Suppressor macrophage treated with lipopolysaccharide for 4 hours (primary cell): ENCODE measurements around the gene BRF1.

Experiments used
- DNase-seq: peaks from one replicate; pipeline ENCODE4 v3.0.0-alpha.2; 2020

The BRF1 gene

DNA sequence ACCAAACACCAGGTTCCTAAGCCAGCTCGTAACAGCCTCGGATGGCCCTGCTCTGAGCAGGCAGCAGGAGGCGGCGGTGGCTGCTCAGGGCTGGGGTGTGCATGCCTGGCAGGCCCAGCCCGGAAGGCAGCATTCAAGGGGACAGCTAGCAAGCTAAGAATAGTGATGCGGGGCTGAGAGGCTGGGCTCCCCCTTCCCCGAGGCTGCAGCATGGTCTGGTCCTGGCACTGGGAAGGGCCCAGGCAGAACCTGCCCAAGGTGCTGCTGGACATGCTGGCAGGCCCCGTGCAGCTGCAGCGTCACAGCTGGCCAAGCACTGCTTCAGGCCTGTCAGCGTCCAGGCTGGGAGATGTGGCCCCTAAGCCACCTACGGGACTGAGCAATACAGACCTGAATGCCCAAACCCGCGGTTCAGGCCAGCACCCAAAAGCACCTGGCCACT, 93.3 kb downstream of the BRF1 start:
- DNase-seq: no peak

DNA sequence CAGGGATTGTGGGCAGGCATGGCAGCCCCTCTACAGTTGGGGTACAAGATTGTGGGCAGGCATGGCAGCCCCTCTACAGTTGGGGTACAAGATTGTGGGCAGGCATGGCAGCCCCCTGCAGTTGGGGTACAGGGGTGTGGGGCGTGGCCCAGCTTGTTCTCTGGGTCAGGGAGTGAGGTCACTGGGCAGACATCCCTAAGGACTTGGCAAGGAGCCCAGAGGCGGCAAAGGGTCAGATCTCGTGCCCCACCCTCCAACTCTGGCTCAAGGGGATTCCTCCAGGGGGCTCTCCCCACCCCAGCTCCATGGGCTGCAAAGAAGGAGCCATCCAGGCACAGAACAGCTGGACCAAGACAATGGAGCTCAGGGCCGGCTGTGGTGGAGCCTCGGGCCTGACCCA, 93.9 kb downstream of the BRF1 start:
- no peak for DNase-seq

DNA sequence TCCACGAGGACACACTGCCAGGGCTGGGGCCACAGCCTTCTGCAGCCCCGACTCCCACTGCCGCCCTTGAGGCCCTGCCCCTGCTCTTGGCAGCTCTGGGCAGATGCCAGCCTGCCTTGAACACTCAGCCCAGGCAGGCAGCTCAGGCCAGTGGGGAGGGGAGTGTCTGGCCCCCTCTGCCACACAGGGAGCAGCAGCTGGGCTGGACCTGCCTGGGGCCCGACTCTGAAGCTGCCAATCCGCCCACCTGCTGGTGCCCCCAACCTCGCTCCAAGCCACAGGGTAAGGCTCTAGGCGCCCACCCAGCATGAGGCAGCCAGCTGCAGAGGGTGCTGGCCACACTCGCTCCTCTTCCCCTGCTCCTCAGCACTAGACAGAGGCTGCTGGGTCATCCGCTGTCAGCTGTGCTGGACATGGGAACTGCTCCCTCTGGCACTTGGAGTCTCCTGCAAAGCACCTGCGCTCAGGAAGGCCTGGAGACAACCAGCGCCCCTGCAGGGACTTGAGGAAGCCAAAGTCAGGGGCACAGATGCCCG, 95.1 kb downstream of the BRF1 start:
- no peak for DNase-seq

DNA sequence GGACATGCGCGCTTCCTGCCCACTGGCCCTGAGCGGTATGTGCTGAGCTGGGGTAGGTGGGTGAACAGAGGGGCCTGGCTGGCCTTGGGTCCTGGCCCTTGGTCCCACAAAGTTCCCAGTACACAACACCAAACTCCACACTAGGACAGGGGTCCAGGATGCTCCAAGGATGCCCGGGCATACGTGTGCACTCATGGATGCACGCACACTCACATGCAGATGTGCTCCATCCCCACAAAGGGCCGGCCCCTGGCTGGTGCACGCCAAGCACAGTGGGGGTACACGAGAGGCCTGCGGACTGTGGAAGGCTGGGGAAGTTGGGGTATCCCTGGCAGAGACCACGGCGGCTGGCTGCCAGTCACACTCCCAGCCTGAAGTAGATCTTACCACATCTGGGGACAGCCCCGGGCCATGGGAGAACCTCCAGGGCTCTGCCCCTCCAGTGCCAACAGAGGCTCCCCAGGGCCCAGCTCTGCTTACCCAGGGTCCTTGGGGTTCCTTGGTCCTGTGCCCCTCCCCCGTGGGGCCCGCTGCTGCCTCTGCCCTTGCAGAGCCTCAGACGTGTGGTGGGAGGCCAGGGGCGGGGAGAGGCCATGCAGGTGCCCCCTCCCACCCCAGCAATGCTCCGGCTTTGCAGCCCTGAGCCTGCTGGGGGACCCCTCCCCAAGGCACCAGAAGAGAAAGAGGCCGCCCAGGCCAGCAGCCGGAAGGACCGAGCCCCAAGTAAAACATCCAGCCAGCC, 95.7 kb downstream of the BRF1 start:
- no peak for DNase-seq

DNA sequence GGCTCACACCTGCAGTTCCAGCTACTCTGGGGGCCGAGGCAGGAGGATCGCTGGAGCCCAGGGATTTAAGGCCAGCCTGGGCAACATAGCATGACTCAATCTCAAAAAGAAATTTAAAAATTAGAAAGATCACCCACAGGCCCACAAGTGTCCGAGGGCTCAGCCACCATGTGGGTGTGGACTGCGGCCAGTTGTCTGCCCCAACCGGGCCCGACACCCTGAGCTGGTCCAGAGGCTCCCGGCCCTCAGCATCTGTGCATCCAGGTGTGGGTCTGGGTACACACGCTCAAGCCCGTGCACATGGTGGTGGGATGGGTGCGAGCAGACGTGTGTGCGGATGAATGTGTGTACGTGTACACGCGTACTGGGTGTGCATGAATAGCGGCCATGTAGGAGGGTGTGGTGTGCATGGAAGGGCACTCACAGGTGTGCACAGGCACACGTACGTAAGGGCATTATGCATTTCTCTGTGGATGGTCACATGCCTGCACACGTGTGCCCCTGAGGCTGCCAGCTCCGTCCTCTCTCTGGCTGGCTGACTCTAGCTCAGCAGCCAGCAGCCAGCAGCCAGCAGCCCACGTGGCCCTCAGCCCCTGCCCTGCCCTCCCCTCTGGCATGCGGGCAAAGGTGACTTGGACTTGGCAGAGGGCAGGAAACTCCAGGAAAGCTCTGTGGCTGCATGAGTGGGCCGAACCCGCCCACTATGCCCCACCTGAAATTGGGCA, 96.4 kb downstream of the BRF1 start:
- no peak for DNase-seq

DNA sequence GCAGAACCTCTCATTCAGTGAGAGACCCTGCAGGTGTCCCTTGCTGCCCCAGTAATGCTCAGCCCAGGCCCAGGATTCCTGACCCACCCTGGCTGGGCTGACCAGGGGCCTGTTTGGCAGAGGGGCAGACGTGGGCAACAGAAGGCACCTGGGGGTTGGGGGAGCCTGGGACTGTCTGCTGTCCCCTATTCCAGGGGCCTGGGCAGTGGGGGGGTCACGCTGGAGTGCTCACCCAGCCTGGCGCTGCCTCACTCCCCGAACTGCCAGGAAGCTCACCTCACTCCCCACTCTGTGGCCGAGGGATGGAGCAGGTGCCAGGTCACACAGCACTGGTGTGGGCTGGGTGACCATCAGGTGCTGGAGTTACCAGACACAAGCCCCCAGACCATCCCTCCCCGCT, 97.1 kb downstream of the BRF1 start:
- DNase-seq: no peak

DNA sequence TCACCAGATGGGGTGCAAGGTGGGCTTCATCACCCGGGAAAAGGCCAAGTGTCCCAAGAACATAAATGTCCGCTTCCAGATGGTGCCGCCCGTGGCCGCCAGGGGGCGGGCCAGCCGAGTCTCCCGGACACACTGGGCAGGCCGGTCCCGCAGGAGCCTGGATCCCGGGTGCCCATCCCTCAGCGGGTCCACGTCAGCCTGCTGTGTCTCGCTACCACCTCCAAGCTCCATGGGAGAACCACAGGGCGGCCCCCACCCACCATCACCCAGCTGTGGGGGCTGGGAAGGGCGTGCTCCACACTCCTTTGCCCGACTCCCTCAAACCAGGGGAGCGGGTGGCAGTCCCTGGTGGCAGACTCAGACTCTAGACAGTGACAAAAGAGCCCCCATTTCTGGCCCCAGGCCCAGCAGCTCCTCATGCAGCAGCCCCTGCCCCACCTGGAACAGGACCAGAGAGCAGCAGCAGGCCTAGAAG, 97.7 kb downstream of the BRF1 start:
- peak; percentile 73 for DNase-seq

DNA sequence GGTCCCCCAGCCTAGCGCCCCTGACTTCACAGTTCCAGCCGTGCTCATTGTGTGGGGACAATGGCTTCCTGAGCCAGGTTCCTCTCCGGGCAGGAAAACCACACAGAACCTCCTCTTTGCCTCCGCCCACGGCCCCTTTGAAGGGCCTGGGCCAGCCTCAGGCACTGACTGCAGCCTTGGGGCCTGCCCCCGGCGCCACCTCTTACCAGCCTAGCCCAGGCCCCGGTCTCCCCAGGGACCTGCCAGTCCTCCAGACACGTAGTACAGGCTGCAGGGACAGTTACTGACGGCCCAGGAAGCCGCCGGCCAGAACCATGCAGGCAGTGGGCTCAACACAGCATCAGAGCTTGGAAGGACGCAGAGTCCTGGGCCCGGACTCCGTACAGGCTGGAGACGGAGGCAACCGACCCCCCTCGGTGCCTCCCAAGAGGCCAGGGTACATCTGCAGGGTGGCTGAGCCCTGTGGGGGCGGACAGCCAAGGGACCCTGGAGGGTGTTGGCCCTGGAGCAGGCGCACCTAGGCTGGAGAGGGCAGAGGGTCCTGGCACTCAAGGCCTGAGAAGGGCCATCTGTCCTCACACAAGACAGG, 98.8 kb downstream of the BRF1 start:
- DNase-seq: peak; percentile 63

DNA sequence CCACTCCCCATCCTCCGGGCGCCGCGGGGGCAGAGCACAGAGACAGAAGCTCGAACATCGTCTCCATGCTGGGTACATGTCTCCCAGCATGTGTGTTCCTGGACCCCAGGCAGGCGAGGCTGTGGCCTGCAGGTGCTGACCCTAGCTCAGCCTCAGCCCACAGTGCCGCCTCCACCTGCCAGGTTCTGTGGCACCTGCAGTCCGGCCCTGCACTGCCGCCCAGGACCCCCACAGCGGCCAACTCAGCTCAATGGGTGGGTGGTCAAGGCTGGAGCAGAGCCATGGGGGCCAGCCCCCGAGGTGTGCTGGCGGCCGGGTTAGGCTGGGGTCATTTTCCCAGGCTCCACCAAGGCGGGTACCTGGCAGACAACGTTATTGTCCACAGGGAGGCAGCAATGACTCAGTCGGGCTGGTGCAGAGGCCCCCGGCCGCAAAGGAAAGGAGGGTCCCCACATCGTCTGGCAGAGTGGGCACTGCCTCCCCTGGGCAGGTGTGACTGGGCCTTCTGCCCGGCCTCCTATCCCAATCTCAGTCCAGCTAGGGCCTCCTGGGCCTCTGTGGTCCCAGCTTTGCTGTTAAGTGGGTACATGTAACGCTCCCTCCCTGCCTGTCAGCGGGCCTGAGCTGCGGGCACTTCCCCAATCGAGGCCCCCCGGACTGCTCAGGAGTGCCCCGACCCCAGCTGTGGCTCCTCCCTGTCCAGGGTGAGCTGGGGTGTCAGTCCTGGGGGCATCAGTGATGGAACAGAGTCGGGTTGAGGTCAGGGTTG, 99.5 kb downstream of the BRF1 start:
- DNase-seq: no peak

DNA sequence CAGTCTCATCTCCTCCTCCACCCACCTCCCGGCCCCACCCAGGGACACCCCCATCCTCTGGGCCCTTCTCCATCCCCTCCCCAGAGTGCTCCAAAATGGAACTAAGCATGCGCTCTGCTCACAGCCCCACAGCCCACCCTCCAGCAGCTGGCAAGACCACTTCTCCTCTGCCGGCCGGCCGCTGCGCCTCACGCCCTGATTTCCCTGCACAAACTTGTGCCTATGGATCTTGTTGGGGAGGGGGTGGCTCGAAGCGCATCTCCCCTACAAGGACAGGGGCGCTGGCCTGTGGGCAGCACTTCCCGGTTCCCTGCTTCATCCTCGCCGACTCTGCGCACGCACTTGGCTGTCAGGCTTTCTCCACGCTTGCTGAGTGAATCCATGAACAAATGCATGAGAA, 100.2 kb downstream of the BRF1 start:
- DNase-seq: no peak

DNA sequence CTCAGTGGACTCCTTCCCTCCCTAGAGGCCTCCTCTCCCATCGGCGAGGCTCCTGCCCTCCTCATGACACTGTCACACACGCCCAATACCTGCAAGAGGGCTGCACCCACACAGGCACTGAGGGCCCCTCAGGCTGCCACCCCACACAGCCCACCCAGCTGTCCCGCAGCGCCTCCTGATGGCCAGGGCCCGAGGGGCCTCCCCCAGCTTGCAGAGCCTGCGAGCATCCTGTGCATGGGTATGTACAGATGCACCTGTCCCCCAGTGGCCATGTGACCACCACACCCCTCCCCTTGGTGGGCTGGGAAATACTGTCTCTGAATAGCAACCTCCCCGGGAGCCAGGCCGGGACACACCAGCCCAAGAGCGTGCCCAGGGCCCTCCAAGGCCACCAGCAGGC, 100.7 kb downstream of the BRF1 start:
- DNase-seq: no peak

DNA sequence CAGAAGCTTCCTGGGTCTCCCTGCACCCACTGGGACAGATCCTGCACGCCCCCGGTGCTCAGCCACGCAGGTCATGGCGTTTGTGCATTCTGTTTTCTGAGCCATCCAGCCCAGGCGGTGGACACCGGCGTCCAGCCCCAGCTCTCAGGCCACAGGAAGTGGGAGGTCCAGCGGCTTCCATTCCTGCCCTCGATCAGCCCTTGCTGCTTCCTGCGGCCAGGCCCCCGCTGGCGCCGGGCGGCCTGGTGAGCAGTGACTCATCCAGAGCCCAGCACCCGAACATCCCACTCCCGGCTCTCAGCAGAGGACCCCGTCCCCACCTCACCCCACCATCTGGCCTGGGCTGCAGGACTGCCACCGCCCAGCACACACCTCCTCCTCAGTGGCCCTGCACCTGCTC, 101.7 kb downstream of the BRF1 start:
- DNase-seq: no peak

DNA sequence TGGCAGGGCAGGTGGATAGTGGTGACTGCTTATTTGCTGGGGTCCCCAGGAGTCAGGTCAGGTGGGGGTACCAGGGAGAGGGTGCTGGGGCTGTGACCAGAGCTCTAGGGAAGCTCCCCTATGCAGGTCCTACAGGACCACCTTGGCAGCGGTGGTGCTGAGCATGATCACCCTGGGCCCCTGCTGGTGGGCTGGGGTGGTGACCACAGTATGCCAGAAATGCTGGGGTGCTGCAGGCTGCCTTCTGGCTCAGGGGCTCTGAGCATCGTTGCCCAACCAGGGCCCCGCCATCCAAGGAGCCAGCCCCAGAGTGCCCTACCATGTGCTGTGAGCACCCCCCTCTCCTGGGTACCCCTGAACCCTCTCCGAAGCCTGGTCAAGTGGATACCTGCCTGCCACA, 102.2 kb downstream of the BRF1 start:
- DNase-seq: no peak

DNA sequence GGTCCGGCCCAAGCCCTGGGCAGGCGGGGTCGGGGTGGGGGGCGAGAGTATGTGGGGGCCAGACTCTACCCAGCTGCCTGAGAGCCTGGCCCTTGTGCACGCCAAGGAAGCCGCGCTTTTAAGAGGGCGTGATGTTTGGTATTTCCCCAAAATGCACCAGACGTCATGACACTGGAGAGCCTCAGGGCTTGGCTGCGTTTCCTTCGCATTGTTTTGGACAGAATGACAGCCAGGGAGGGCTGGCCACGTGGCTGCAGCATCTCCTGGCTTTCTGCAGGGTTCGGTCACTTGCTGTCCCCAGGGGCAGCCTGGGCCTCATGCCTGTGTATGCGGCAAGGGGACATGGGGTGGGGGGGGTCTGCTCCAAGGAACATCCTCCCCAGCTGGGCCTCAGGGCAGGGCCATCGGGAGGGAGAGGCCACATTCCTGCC, 103.6 kb downstream of the BRF1 start:
- DNase-seq: peak; percentile 68

DNA sequence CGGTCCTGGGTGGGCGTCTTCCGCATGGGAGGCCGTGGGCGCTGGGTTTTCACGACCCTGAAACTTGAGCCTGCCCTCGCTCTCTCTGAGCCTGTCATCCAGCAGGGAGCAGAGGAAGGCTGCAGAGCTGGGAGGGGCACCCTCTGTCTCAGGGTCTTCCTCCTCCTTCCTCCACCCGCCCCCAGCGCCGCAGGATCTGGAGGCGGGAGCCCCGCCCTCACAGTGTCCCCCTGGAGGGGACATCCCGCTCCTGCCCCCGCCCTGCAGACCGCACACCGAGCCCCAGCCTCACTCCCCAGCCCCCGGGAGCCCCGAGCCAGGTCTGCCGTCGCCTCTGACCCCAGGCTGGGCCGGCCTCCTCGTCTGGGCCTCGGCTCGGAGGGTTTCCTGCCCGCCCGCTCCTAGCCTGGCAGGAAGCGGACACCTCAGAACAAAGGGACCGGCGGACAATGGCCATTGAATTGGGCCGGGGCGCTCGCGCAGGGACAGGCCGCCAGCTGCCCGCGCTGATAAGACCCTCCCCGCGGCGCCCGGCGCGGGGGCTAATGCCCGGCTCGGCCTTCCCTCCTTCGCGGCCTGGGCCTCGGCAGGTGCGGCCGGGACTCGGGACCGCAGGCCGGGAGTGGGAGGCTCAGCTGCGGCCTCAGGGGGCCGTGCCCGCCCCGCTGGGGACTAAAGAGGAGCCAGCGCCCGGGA, 104.4 kb downstream of the BRF1 start:
- DNase-seq: no peak

DNA sequence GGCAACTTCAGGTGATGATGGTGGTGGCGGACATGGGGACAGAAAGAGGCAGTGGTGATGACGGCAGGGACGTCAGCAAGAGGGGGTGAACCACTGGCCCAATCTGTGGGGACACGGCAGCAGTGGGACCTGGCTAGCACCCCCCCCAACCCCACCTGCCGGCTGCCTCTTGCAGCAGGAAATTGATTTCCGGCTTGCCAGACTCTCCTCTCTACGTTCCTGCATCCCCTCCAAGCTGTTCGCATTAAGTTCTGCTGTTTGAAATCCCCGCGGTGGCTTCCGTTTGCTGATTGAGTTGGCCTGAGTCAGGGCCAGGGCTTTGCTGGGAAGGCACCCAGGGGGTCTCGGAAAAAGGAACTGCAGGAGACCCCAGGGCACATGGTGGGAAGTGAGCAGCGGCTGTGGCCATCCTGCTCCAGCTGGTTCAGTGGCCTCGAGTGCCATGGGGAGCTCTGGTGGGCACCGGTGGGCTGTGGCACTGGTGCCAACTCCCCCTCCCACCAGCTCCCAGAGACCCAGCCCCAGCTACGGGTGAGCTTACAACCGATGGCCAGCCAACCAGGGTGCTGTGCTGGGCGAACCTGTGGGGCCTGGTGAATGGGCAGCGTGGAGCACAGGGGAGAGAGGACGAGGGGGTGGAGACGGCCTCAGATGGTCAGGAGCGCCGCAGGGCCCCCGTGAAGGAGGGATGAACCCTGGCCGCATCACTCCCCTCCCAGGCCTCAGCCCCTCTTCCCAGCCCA, 105.1 kb downstream of the BRF1 start:
- DNase-seq: peak; percentile 17

DNA sequence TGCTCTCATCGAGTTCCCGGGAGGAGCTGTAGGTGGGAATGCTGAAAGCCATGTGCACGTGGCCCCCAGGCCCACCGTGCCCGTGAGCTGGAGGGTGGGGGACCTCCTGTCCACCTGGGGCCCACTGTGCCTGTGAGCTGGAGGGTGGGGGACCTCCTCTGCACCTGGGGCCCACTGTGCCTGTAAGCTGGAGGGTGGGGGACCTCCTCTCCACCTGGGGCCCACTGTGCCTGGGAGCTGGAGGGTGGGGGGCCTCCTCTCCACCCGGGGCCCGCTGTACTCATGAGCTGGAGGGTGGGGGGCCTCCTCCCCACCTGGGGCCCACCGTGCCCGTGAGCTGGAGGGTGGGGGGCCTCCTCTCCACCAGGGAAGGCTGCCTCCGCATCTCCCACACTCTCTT, 105.8 kb downstream of the BRF1 start:
- no peak for DNase-seq

DNA sequence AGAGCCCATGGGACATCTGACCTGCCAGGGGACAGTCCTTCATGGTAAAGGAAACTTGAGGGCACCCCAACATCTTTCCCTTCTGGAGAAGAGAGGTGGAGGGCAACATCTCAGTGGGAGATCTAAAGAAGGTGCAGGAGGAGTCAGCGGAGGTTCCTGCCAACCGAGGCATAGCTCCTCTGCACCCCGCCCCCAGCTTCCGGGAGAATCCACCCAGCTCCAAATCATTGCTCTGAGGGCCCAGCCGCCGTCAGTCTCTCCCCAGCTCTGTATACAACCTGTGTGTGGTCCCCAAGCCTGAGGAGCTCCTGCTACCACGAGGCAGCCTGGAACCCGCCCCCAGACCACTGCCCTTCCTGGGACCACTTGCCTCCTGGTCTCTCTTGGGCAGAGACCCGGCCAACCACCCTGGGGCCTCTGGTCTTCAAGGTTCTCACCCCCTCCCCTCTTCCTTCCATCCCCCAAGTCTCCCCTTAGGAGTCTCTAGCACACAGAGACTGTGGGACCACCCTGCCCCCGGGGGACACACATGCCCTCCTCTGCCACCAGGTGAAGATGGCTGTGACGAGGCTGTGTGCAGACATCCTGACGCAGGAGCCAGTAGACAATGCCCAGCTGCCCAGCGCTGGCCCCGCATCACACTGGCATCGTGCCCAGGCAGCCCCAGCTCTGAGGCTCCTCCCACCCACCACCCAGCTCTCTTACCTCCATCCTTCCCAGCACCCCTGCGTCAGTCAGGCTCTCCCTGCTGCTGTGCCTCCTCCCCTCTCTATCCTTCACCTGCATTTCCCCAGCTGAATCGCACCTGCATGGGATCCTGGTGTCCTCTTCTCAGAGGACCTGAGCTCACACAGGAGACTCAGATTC, 106.7 kb downstream of the BRF1 start:
- DNase-seq: no peak

DNA sequence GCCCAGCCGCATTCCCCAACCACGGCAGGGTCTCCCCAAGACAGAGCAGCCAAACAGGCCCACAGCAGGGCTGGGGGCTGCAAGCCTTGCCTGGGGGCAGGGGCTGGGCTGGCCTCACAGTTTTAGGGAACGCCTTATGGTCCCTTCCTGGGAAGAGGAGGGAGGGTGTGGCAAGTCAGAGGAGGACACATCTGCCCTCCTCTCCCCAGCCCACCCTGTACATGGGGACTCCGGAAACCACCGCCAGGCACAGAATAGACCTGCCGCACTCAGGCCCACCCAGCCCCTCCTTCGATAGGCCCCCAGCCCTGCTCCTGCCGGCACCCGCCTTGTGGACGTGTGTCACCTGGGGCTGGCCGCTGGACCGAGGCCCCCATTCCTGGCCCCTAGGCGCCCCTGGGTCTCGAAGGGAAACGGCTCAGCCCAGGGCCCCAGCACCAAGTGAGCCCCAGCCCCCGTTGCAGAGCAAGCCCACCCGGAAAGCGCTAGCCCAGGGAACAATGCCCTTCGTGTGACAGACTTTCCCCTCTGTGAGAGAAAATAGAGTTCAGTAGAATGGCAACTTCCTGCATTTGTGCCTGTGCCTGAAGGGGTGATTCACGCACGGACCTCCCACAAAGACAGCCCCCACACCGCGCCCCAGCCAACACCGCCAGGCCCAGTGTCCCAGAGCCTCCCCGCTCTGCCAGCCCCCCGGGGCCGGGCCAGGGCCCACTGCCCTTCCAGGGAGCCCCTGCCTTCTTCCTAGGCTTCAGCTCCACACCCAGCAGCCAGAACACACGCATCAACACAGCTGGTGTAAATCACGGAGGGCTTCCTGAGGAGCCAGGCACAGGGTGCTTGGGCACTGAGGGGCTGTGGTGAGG, 107.7 kb downstream of the BRF1 start:
- peak; percentile 47 for DNase-seq
